Measurements from ENCODE around the gene MRO.

GRCh38 chr18:50748243-50749229, 71.3 kb downstream of the MRO start:
- TF ChIP-seq POLR2A (IDR thresholded peaks at IDR 0.05; ENCODE audit: low read length) (no peak), GATA1 (IDR thresholded peaks at IDR 0.05; ENCODE audit: low read depth, low read length) (no peak)
